ENCODE data around the gene ITPR1. TPM values are rescaled to one million over a fixed set of nuclear protein-coding genes. Genes with fewer than 3 reads are reported as not detected.

ITPR1 gene
- total RNA-seq, 1 donor from 2014 or later, result 45.9 TPM

DNA sequence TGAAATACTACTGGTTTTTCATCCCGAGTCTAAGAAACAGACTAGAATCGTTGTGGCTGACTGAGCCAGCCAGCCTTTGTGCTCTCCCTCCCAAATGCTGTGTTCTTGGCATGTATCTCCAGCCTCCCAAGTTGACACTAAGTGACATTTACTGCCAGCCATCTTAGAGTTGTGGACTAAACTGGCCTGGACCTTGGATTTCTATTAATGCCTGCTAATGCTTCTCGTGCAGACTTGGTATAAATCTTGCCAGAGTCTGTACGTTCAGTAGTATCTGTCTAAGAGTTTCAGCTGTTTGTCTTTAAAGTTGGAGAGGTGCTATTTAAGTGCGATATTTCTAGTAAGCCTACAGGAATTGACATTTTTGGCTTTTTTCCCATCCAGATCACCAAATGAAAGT lies 319.4 kb downstream of the ITPR1 start:
- no peak overlapping the region for H3K4me3 Mint-ChIP-seq
- peaks cover 7% of the 10 kb centered on the region for H3K9me3 Mint-ChIP-seq
- no peaks in the 10 kb centered on the region for H3K27me3 Mint-ChIP-seq
- TF ChIP-seq, protein P1, sequence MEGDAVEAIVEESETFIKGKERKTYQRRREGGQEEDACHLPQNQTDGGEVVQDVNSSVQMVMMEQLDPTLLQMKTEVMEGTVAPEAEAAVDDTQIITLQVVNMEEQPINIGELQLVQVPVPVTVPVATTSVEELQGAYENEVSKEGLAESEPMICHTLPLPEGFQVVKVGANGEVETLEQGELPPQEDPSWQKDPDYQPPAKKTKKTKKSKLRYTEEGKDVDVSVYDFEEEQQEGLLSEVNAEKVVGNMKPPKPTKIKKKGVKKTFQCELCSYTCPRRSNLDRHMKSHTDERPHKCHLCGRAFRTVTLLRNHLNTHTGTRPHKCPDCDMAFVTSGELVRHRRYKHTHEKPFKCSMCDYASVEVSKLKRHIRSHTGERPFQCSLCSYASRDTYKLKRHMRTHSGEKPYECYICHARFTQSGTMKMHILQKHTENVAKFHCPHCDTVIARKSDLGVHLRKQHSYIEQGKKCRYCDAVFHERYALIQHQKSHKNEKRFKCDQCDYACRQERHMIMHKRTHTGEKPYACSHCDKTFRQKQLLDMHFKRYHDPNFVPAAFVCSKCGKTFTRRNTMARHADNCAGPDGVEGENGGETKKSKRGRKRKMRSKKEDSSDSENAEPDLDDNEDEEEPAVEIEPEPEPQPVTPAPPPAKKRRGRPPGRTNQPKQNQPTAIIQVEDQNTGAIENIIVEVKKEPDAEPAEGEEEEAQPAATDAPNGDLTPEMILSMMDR (conservative IDR thresholded peaks at IDR 0.05), result no peak
- H3K36me3 Mint-ChIP-seq, result peaks cover 37% of the 10 kb centered on the region
- peaks cover 4% of the 10 kb centered on the region for H3K4me1 Mint-ChIP-seq (ENCODE audit: unreplicated experiment)
- no peak for DNase-seq (ENCODE audit: extremely low spot score, unreplicated experiment)
- H3K27ac Mint-ChIP-seq, result no peak overlapping the region

DNA sequence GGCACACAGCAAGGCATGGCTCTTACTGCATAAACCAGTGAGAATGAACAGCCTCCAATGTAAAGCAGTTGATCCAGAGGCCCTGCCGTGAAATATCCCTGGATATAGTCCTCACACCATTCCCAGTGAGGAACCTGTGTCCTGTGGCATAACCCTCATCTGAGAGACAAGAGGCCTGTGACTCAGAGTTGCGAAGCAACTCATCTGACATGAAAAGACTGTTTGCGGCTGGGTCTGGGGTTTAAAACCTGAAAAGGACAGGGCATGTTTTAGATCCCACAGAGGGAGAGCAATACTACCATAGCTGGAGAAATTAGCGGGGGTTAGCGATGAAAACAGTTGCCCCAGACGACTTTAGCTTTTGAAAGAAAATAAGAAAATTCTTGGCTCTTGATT lies 320.8 kb downstream of the ITPR1 start:
- TF ChIP-seq, protein P1 (conservative IDR thresholded peaks at IDR 0.05), result no peak
- H3K27me3 Mint-ChIP-seq, result no peaks in the 10 kb centered on the region
- H3K4me3 Mint-ChIP-seq, result no peak overlapping the region
- DNase-seq (ENCODE audit: extremely low spot score, unreplicated experiment), result no peak
- H3K9me3 Mint-ChIP-seq, result peaks cover 11% of the 10 kb centered on the region
- H3K4me1 Mint-ChIP-seq (ENCODE audit: unreplicated experiment), result peaks cover 4% of the 10 kb centered on the region
- peaks cover 50% of the 10 kb centered on the region for H3K36me3 Mint-ChIP-seq
- no peak overlapping the region for H3K27ac Mint-ChIP-seq

DNA sequence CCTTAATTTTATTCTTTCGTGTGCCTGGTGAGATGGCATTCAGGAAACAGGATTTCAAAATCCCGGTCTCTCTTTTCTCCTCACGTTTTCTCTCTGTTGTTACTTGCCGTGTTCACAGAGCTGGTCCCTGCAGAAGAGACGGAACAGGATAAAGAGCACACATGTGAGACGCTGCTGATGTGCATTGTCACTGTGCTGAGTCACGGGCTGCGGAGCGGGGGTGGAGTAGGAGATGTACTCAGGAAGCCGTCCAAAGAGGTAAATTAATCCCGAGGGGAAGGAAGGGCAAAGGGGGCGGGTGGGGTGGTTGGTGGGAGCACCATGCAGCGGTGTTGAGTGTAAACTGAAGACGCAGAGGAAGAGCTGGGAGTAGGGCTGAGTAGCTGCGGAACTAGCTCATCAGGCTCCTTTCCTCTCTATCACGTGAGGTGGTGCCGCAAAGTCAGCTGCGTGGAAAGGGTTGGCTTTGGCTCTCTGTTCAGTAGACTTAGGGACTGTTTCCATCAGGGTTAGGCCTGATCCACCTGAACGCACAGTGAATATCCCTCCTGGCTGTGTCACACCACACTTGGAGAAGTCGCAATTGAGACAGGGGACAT lies 321.3 kb downstream of the ITPR1 start:
- Mint-ChIP-seq H3K4me3 (no peak overlapping the region), H3K4me1 (ENCODE audit: unreplicated experiment) (peaks cover 4% of the 10 kb centered on the region), H3K27me3 (no peaks in the 10 kb centered on the region), H3K36me3 (peaks cover 51% of the 10 kb centered on the region), H3K27ac (no peak overlapping the region), H3K9me3 (peaks cover 11% of the 10 kb centered on the region)
- TF ChIP-seq, protein P1 (conservative IDR thresholded peaks at IDR 0.05), result no peak
- no peak for DNase-seq (ENCODE audit: extremely low spot score, unreplicated experiment)

DNA sequence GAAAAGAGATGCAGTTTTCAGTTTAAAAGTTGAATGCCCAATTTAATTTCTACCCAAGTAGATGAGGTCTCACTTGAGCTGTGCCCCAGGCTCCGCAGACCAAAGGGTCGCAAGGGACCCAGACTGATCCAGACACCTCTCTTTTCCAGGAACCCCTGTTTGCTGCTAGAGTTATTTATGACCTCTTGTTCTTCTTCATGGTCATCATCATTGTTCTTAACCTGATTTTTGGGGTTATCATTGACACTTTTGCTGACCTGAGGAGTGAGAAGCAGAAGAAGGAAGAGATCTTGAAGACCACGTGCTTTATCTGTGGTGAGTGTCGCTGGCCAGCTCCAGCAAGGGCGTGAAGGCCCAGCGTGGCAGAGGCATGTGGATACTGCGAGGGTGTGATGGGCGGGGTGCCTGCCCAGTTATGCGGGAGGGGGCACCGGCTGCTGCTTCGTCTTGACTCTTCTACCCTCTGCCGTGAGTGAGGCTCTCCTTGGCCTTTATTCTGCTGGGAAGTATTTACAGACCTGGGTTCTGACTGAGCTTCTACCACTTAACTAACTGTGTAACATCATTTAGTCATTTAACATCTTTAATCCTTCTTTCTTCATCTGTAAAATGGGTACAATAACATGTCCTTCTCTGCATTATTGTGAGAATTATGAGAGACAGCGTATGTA lies 321.9 kb downstream of the ITPR1 start:
- DNase-seq (ENCODE audit: extremely low spot score, unreplicated experiment), result no peak
- Mint-ChIP-seq H3K27me3 (no peaks in the 10 kb centered on the region), H3K9me3 (peaks cover 11% of the 10 kb centered on the region), H3K27ac (no peak overlapping the region), H3K4me1 (ENCODE audit: unreplicated experiment) (no peaks in the 10 kb centered on the region), H3K4me3 (no peak overlapping the region), H3K36me3 (peaks cover 54% of the 10 kb centered on the region)
- TF ChIP-seq, protein P1 (conservative IDR thresholded peaks at IDR 0.05), result no peak

DNA sequence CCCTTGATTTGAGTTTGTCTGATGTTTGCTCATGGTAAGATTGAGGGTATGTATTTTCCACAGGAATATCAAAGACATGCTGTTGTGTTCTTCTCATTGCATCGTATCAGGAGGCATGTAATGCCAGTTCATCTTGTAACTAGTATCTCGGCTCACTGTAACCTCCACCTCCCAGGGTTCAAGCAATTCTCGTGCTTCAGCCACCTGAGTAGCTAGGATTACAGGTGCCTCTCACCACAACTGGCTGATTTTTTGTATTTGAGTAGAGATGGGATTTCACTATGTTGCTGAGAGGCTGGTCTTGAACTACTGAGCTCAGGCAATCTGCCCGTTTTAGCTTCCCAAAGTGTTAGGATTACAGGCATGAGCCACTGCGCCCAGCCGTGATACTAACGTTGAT lies 323.2 kb downstream of the ITPR1 start:
- Mint-ChIP-seq H3K27me3 (no peaks in the 10 kb centered on the region), H3K27ac (no peak overlapping the region), H3K4me3 (no peak overlapping the region), H3K36me3 (peaks cover 55% of the 10 kb centered on the region), H3K9me3 (peaks cover 11% of the 10 kb centered on the region), H3K4me1 (ENCODE audit: unreplicated experiment) (no peaks in the 10 kb centered on the region)
- no peak for DNase-seq (ENCODE audit: extremely low spot score, unreplicated experiment)
- TF ChIP-seq, protein P1 (conservative IDR thresholded peaks at IDR 0.05), result no peak

All from type B pancreatic cell (in vitro differentiated cells).